IMR-90 (cell line): ENCODE results near the gene MOV10L1.
"Not testable (repeated sequence)": the region's sequence is repeated elsewhere in the genome, so short reads cannot be mapped to it uniquely, and the experiment has no call there.

Experiments
- CEBPB ChIP-seq: IDR thresholded peaks from 2 replicates; pipeline ENCODE4 v1.6.1; 2012; ENCODE audit warnings: low read depth, low read length, improper control_type of control experiment
- CTCF ChIP-seq: conservative IDR thresholded peaks from 2 replicates; pipeline ENCODE4 v1.5.1; 2012; ENCODE audit warnings: mild to moderate bottlenecking, low read depth, low read length, improper control_type of control experiment
- MAZ ChIP-seq: IDR thresholded peaks from 2 replicates; pipeline ENCODE4 v1.6.1; 2012; ENCODE audit warnings: low read depth, mild to moderate bottlenecking, low read length, improper control_type of control experiment, moderate library complexity, borderline replicate concordance
- POLR2A ChIP-seq: IDR thresholded peaks from 2 replicates; pipeline ENCODE4 v1.6.1; 2012; ENCODE audit warnings: mild to moderate bottlenecking, low read depth, low read length
- RAD21 ChIP-seq: IDR thresholded peaks from 2 replicates; pipeline ENCODE4 v1.6.1; 2012; ENCODE audit warnings: low read length, improper control_type of control experiment

- not testable (repeated sequence) for TF ChIP-seq CTCF, RAD21, MAZ, POLR2A, CEBPB
Observed at GRCh38 chr22:50137277-50137676, 47.5 kb downstream of the MOV10L1 start.
